ENCODE data around the gene BNC2.

Gene BNC2

GRCh38 chr9:16410601-16411280 is 459.7 kb downstream of the BNC2 start:
- Histone ChIP-seq H2AK5ac (ENCODE audit: low read depth, low read length) (no peak overlapping the region), H2BK12ac (ENCODE audit: low read length) (no peak overlapping the region), H3K18ac (ENCODE audit: low read length) (peak overlapping the region; percentile 57), H2BK120ac (ENCODE audit: low read depth, low read length) (no peak overlapping the region), H2AFZ (ENCODE audit: low read length) (no peak overlapping the region), H3K9me3 (replicated peaks in 1 of 2; ENCODE audit: control insufficient read depth in 2 of 2, insufficient read depth in 1 of 2, low read depth in 1 of 2, low read length in 2 of 2) (no peaks in the 10 kb centered on the region), H3K4me2 (ENCODE audit: insufficient read depth, low read length, poor library complexity, severe bottlenecking) (no peak overlapping the region), H3K79me1 (ENCODE audit: low read depth, low read length) (no peaks in the 10 kb centered on the region), H3K27ac (replicated peaks; ENCODE audit: low read length) (no peak overlapping the region), H3K4me1 (ENCODE audit: control insufficient read depth in 2 of 2, insufficient read depth in 1 of 2, low read depth in 1 of 2, low read length in 2 of 2) (peaks cover 0 to 3% of the 10 kb centered on the region in 2 donors), H2BK15ac (ENCODE audit: low read length) (no peak overlapping the region), H3K4ac (ENCODE audit: low read length) (no peak overlapping the region), H3K23ac (ENCODE audit: low read depth, low read length, poor library complexity) (no peak overlapping the region), H3K36me3 (replicated peaks in 1 of 2; ENCODE audit: control insufficient read depth in 2 of 2, insufficient read depth in 2 of 2, low read length in 2 of 2) (no peaks in the 10 kb centered on the region), H3K14ac (ENCODE audit: low read length) (no peak overlapping the region), H2BK5ac (ENCODE audit: low read length) (no peak overlapping the region), H3K9ac (ENCODE audit: low read depth, low read length, poor library complexity) (no peak overlapping the region), H3K4me3 (ENCODE audit: low read length in 2 of 2) (no peak overlapping the region), H3K27me3 (ENCODE audit: control insufficient read depth in 3 of 3, insufficient read depth in 3 of 3, low read depth in 1 of 3, low read length in 3 of 3) (no peaks in the 10 kb centered on the region), H4K91ac (ENCODE audit: low read depth, low read length, poor library complexity) (no peak overlapping the region), H4K8ac (ENCODE audit: low read depth, low read length) (no peak overlapping the region)
- no CpG with 5 or more reads among the region's 7 CpGs for WGBS, 2 donors (ENCODE audit: extremely low coverage in 2 of 2, insufficient read length in 2 of 2, insufficient replicate concordance in 1 of 2)
- DNase-seq (ENCODE audit: low spot score), result no peak

- no CpG with 5 or more reads among the region's 2 CpGs for WGBS, 2 donors (ENCODE audit: extremely low coverage in 2 of 2, insufficient read length in 2 of 2, insufficient replicate concordance in 1 of 2)
- Histone ChIP-seq H3K36me3 (replicated peaks in 1 of 2; ENCODE audit: control insufficient read depth in 2 of 2, insufficient read depth in 2 of 2, low read length in 2 of 2) (no peaks in the 10 kb centered on the region), H3K4ac (ENCODE audit: low read length) (no peak overlapping the region), H3K27me3 (ENCODE audit: control insufficient read depth in 3 of 3, insufficient read depth in 3 of 3, low read depth in 1 of 3, low read length in 3 of 3) (no peaks in the 10 kb centered on the region), H3K27ac (replicated peaks; ENCODE audit: low read length) (no peak overlapping the region), H2AK5ac (ENCODE audit: low read depth, low read length) (no peak overlapping the region), H2BK5ac (ENCODE audit: low read length) (no peak overlapping the region), H3K23ac (ENCODE audit: low read depth, low read length, poor library complexity) (no peak overlapping the region), H2BK120ac (ENCODE audit: low read depth, low read length) (no peak overlapping the region), H2BK15ac (ENCODE audit: low read length) (no peak overlapping the region), H3K9me3 (replicated peaks in 1 of 2; ENCODE audit: control insufficient read depth in 2 of 2, insufficient read depth in 1 of 2, low read depth in 1 of 2, low read length in 2 of 2) (no peaks in the 10 kb centered on the region), H3K79me1 (ENCODE audit: low read depth, low read length) (no peaks in the 10 kb centered on the region), H2BK12ac (ENCODE audit: low read length) (no peak overlapping the region), H3K14ac (ENCODE audit: low read length) (no peak overlapping the region), H3K4me2 (ENCODE audit: insufficient read depth, low read length, poor library complexity, severe bottlenecking) (no peak overlapping the region), H3K9ac (ENCODE audit: low read depth, low read length, poor library complexity) (no peak overlapping the region), H2AFZ (ENCODE audit: low read length) (no peak overlapping the region), H4K8ac (ENCODE audit: low read depth, low read length) (no peak overlapping the region), H3K4me3 (ENCODE audit: low read length in 2 of 2) (no peak overlapping the region), H3K18ac (ENCODE audit: low read length) (no peak overlapping the region), H4K91ac (ENCODE audit: low read depth, low read length, poor library complexity) (no peak overlapping the region), H3K4me1 (ENCODE audit: control insufficient read depth in 2 of 2, insufficient read depth in 1 of 2, low read depth in 1 of 2, low read length in 2 of 2) (peaks cover 0 to 3% of the 10 kb centered on the region in 2 donors)
- DNase-seq (ENCODE audit: low spot score), result no peak
Measured at GRCh38 chr9:16407617-16408016, 462.9 kb downstream of the BNC2 start.

GRCh38 chr9:16406526-16407225 is 463.8 kb downstream of the BNC2 start:
- no peak overlapping the region for H3K4me3 ChIP-seq (ENCODE audit: low read length in 2 of 2)
- no CpG with 5 or more reads among the region's 12 CpGs for WGBS, 2 donors (ENCODE audit: extremely low coverage in 2 of 2, insufficient read length in 2 of 2, insufficient replicate concordance in 1 of 2)
- no peaks in the 10 kb centered on the region for H3K27me3 ChIP-seq (ENCODE audit: control insufficient read depth in 3 of 3, insufficient read depth in 3 of 3, low read depth in 1 of 3, low read length in 3 of 3)
- H3K4me2 ChIP-seq (ENCODE audit: insufficient read depth, low read length, poor library complexity, severe bottlenecking), result no peak overlapping the region
- no peak overlapping the region for H2BK5ac ChIP-seq (ENCODE audit: low read length)
- no peak for DNase-seq (ENCODE audit: low spot score)
- H3K23ac ChIP-seq (ENCODE audit: low read depth, low read length, poor library complexity), result no peak overlapping the region
- no peak overlapping the region for H2BK12ac ChIP-seq (ENCODE audit: low read length)
- no peak overlapping the region for H2AFZ ChIP-seq (ENCODE audit: low read length)
- no peak overlapping the region for H2AK5ac ChIP-seq (ENCODE audit: low read depth, low read length)
- H3K14ac ChIP-seq (ENCODE audit: low read length), result no peak overlapping the region
- H4K8ac ChIP-seq (ENCODE audit: low read depth, low read length), result no peak overlapping the region
- no peak overlapping the region for H3K27ac ChIP-seq (replicated peaks; ENCODE audit: low read length)
- H4K91ac ChIP-seq (ENCODE audit: low read depth, low read length, poor library complexity), result no peak overlapping the region
- peaks cover 0 to 3% of the 10 kb centered on the region in 2 donors for H3K4me1 ChIP-seq (ENCODE audit: control insufficient read depth in 2 of 2, insufficient read depth in 1 of 2, low read depth in 1 of 2, low read length in 2 of 2)
- no peaks in the 10 kb centered on the region for H3K79me1 ChIP-seq (ENCODE audit: low read depth, low read length)
- H3K9me3 ChIP-seq (replicated peaks in 1 of 2; ENCODE audit: control insufficient read depth in 2 of 2, insufficient read depth in 1 of 2, low read depth in 1 of 2, low read length in 2 of 2), result no peaks in the 10 kb centered on the region
- H3K4ac ChIP-seq (ENCODE audit: low read length), result no peak overlapping the region
- H3K9ac ChIP-seq (ENCODE audit: low read depth, low read length, poor library complexity), result no peak overlapping the region
- H2BK120ac ChIP-seq (ENCODE audit: low read depth, low read length), result no peak overlapping the region
- H3K18ac ChIP-seq (ENCODE audit: low read length), result no peak overlapping the region
- H3K36me3 ChIP-seq (replicated peaks in 1 of 2; ENCODE audit: control insufficient read depth in 2 of 2, insufficient read depth in 2 of 2, low read length in 2 of 2), result no peaks in the 10 kb centered on the region
- H2BK15ac ChIP-seq (ENCODE audit: low read length), result no peak overlapping the region

GRCh38 chr9:16405421-16405820 is 465.0 kb downstream of the BNC2 start:
- Histone ChIP-seq H3K9ac (ENCODE audit: low read depth, low read length, poor library complexity) (no peak overlapping the region), H3K27ac (replicated peaks; ENCODE audit: low read length) (no peak overlapping the region), H2BK120ac (ENCODE audit: low read depth, low read length) (no peak overlapping the region), H3K4me2 (ENCODE audit: insufficient read depth, low read length, poor library complexity, severe bottlenecking) (no peak overlapping the region), H3K9me3 (replicated peaks in 1 of 2; ENCODE audit: control insufficient read depth in 2 of 2, insufficient read depth in 1 of 2, low read depth in 1 of 2, low read length in 2 of 2) (no peaks in the 10 kb centered on the region), H2BK12ac (ENCODE audit: low read length) (no peak overlapping the region), H3K4me1 (ENCODE audit: control insufficient read depth in 2 of 2, insufficient read depth in 1 of 2, low read depth in 1 of 2, low read length in 2 of 2) (peaks cover 0 to 5% of the 10 kb centered on the region in 2 donors), H3K4me3 (ENCODE audit: low read length in 2 of 2) (no peak overlapping the region), H2AK5ac (ENCODE audit: low read depth, low read length) (no peak overlapping the region), H2BK15ac (ENCODE audit: low read length) (no peak overlapping the region), H3K23ac (ENCODE audit: low read depth, low read length, poor library complexity) (no peak overlapping the region), H4K91ac (ENCODE audit: low read depth, low read length, poor library complexity) (no peak overlapping the region), H3K14ac (ENCODE audit: low read length) (no peak overlapping the region), H4K8ac (ENCODE audit: low read depth, low read length) (no peak overlapping the region), H3K79me1 (ENCODE audit: low read depth, low read length) (no peaks in the 10 kb centered on the region), H3K36me3 (replicated peaks in 1 of 2; ENCODE audit: control insufficient read depth in 2 of 2, insufficient read depth in 2 of 2, low read length in 2 of 2) (no peaks in the 10 kb centered on the region), H3K4ac (ENCODE audit: low read length) (no peak overlapping the region), H3K27me3 (ENCODE audit: control insufficient read depth in 3 of 3, insufficient read depth in 3 of 3, low read depth in 1 of 3, low read length in 3 of 3) (peaks cover 0 to 2% (median 0%) of the 10 kb centered on the region in 3 experiments), H2BK5ac (ENCODE audit: low read length) (no peak overlapping the region), H2AFZ (ENCODE audit: low read length) (no peak overlapping the region), H3K18ac (ENCODE audit: low read length) (no peak overlapping the region)
- no peak for DNase-seq (ENCODE audit: low spot score)
- no CpG with 5 or more reads among the region's 3 CpGs for WGBS, 2 donors (ENCODE audit: extremely low coverage in 2 of 2, insufficient read length in 2 of 2, insufficient replicate concordance in 1 of 2)
